NOMO-1 (cell line): Measurements from ENCODE around the gene MID1IP1.

Source experiments
- DNase-seq, 2 experiments: peaks; one replicate each; lab custom pipeline; 2025; ENCODE audit not compliant: unreplicated experiment in 2 of 2; lab: John Stamatoyannopoulos, UW

The MID1IP1 gene

DNA sequence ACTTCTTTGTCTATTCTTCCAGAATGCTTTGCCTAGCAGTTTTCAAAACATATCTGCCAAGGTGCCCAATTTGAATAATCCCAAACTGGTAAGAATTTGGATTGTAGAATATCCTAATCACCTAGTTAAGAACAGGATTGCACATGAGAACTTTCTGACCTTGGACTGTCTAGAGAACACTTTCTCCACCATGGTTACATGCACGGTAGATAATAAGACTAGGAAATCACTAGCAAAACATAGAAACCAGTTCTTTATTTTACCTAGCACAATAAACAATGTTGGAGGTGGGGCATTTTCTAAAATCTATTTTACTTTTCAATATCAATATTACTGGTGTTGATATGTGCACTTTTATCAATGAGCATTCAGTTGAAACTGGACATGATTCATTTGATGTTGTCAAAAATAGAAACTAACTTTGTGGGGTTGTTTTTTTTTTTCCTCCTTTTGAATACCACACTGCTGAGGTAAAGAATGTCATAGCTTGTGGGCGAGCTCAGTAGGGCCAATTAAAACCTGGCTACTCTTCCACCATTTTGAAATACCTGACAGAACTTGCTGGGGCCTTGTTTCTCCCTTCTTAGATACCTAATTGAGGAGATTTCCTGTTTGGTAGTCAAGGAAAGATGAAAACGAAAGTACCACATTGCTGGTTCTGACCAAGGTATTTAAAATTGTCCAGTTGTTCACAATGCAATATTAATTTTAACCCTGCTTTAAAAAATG is 10.4 kb downstream of the MID1IP1 start:
- no peak for DNase-seq

- no peak for DNase-seq
These were observed 14.9 kb downstream of the MID1IP1 start for GRCh38 chrX:38816155-38816554.

DNA sequence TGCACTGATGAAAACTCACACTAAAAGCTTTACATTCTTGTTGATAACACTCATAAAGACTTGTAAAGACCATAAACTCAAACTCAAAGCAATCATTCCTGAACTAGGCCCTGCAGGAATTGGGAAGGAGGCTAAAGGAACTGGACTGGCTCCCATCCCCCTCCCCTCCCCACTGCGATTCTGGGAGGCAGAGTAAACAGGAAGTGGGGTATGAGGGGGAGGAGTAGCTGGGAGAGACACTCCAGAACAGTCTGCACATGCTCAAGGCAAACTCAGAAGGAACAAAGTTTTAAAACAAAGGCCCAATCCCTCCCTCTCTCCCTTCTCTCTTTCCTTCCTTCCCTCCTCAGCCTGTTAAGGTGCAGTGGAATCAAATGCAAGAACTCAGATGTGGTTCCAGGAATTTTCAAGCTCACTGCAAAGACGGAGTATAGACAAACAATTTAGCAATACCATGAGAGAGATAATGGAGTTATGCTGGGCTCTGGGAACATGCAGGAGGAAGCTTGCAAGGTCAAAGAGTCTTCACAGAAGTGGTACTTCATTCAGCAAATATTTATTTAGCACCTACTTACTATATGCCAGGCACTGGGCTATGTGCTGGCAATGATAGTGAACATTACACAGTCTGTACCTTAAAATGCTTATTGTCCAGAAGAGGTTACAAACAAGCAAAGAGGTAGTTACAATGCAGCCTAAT is 15.9 kb downstream of the MID1IP1 start:
- no peak for DNase-seq

GRCh38 chrX:38819163-38819562 is 17.9 kb downstream of the MID1IP1 start:
- DNase-seq = no peak

- DNase-seq = no peak
These were observed 18.4 kb downstream of the MID1IP1 start for GRCh38 chrX:38819709-38820108.

DNA sequence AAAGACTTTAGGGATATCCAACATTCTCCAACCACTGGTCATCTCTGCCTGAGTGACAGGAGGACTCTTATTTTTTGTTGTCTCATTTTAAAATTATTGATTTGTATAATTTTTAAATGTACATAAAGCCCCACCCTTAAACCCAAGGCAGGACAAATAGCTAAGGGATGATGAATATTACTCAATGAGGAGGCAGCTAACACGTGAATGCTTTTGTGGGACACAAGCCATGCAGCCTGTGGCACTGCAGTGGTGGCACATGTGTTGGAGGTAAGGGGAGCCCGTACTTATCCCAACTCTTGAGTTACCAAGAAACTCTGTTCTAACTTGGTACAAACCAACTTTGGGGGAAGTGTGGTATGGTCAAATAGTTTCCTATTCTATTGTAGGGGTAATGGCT is 19.5 kb downstream of the MID1IP1 start:
- DNase-seq = no peak

- DNase-seq = no peak
These were observed 22.9 kb downstream of the MID1IP1 start for GRCh38 chrX:38824176-38824575.

- no peak for DNase-seq
These were observed 30.7 kb downstream of the MID1IP1 start for GRCh38 chrX:38831949-38832348.

GRCh38 chrX:38837389-38837788 is 36.1 kb downstream of the MID1IP1 start:
- no peak for DNase-seq

DNA sequence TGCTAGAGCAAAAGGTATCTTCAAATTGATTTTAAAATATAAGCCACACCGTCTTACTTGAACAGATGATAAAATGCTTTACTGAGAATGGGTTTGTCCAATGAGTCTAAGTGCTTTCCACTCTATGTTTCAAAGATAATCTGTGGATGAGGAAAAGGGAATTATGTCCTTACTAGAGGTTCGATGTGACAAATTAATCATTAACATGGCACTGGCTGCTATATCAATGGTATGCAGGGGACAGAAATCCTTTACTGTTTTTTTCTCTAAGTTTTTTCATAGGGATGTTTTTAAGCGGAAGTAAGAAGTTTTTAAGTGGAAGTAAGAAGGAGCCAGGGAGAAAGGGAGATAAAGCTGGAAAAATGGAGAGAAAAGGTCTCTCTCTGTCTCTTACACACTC is 38.0 kb downstream of the MID1IP1 start:
- no peak for DNase-seq

DNA sequence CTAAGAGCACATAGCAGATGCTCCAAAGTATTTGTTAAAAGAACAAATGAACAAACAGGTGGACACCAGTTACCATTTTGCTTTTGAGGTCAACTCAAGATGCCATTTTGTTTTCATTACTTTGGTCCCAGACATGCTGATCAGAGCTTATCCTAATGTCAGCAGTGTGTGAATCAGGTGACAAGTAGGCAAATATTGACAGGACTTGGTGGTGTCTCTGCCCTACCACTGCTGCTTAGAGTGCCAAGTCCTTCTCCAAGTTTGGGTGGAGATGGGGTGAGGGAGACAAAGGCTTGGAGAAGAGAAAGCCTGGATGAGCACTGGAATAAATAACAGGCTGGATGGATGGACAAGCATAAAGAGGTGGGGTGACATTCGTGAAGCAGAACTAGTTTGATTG is 38.7 kb downstream of the MID1IP1 start:
- no peak for DNase-seq

- DNase-seq = no peak
These were observed 40.5 kb downstream of the MID1IP1 start for GRCh38 chrX:38841750-38842149.

DNA sequence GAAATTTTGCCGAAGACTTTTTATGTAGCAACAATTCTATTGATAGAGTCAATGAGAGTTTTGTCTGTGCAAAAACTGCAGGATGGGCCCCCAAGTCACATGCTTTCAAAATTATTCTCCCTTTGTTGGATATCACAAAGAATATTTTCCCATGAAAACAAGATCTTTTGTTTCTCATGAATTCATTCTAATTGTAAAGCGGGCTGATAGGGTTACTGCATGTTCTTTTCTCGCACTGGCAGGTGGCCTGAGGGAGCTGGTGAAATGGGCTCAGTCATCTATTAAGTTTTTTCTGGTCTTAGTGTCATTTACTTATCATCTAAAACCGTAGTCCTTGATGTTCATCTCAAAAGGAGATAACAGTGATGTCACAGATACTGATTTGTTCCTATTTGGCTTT is 44.2 kb downstream of the MID1IP1 start:
- no peak for DNase-seq

GRCh38 chrX:38847206-38847902 is 46.1 kb downstream of the MID1IP1 start:
- no peak for DNase-seq

DNA sequence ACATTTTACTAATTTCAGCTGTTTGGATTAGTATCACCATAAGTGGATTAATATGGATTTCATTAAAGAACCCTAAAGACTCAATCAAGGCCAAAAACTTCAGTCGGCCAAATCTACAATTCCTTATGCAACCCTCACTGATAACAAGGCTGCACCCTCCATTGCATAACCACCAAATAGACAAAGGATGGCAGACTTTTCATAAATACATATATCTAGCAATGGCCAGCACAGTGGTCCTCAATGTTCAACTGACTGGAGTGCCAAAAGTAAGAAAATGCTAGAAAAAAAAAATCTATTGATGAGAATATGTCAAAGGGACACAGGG is 46.6 kb downstream of the MID1IP1 start:
- no peak for DNase-seq

DNA sequence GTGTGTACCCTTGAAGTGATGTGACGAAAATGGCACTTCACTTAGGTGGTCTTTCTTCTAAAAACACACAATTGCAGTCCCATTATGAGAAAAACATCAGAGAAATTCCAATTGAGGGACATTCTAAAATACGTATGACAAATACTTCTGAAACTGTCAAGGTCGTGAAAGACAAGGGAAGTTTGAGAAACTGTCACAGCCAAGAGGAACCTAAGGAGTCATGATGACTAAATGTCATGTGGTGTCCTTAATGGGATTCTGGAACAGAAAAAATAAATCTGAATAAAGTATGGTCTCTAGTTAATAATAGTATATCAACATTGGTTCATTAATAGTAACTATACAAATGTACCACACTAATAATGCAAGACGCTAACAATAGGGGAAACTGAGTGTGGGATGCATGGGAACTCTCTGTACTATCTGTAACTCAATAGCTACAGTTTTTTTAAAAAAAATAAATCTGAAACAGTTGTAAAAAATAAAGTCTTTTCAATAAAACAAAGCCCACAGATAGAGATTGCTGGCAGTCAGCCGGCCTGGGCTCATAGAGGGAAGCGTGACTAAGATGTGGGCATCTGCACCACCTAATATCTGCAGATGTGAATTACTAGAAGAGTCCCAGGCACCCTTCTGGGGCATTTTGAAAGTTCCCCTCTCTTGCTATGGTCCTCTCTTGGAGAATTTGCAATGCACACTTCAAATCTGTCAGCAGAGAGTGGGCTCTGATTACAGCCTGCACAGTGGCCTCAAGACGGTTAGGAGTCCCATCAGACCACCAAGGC is 47.6 kb downstream of the MID1IP1 start:
- DNase-seq = peak in 1 of 2 experiments; percentile 26

- no peak for DNase-seq
These were observed 49.7 kb downstream of the MID1IP1 start for GRCh38 chrX:38850807-38851544.

GRCh38 chrX:38854305-38854704 is 53.0 kb downstream of the MID1IP1 start:
- no peak for DNase-seq
